ENCODE results near the gene ANKRD49.
A peak's percentile ranks its signal among the peaks of the same experiment; 100 is the strongest.

The ANKRD49 gene

GRCh38 chr11:94544646-94545263 is 51.0 kb downstream of the ANKRD49 start:
- Histone ChIP-seq H2AK5ac (ENCODE audit: low read length) (peak overlapping the region; percentile 25), H3K27me3 (ENCODE audit: insufficient read depth, low read length) (no peaks in the 10 kb centered on the region), H3K4me1 (ENCODE audit: control insufficient read depth in 1 of 2, insufficient read depth in 2 of 2, low read length in 2 of 2) (peaks cover 11 to 21% of the 10 kb centered on the region in 2 experiments), H2AFZ (ENCODE audit: insufficient read depth, low read length, poor library complexity) (peak overlapping the region; percentile 84), H4K8ac (ENCODE audit: low read depth, low read length) (peak overlapping the region; percentile 88), H3K4me2 (ENCODE audit: low read length) (peak overlapping the region; percentile 89), H2BK120ac (ENCODE audit: insufficient read depth, low read length, poor library complexity) (peak overlapping the region; percentile 30), H4K12ac (ENCODE audit: low read depth, low read length) (peak overlapping the region; percentile 94), H3K9ac (ENCODE audit: low read length) (peak overlapping the region; percentile 85), H2BK5ac (ENCODE audit: low read depth, low read length, poor library complexity) (peak overlapping the region; percentile 73), H3K23ac (ENCODE audit: low read length) (no peak overlapping the region), H4K91ac (ENCODE audit: low read depth, low read length) (peak overlapping the region; percentile 92), H3K79me2 (ENCODE audit: control insufficient read depth, insufficient read depth, low read length, poor library complexity) (peaks cover 18% of the 10 kb centered on the region), H3K36me3 (ENCODE audit: control insufficient read depth in 1 of 2, insufficient read depth in 2 of 2, low read length in 2 of 2) (no peaks in the 10 kb centered on the region), H3K79me1 (ENCODE audit: low read length) (peaks cover 17% of the 10 kb centered on the region), H3K4me3 (ENCODE audit: low read depth, low read length) (peak overlapping the region; percentile 84), H3K18ac (ENCODE audit: low read length) (peak overlapping the region; percentile 76), H3K27ac (ENCODE audit: low read depth, low read length) (peak overlapping the region; percentile 95), H3K4ac (ENCODE audit: low read depth, low read length) (peak overlapping the region; percentile 71), H2BK12ac (ENCODE audit: low read length) (peak overlapping the region; percentile 82), H3K14ac (ENCODE audit: low read length) (peak overlapping the region; percentile 83), H3K9me3 (ENCODE audit: insufficient read depth, low read depth, low read length) (no peaks in the 10 kb centered on the region)
- no CpG with 5 or more reads among the region's 59 CpGs for WGBS (ENCODE audit: extremely low coverage, insufficient coverage, insufficient read length)
- DNase-seq: no peak

GRCh38 chr11:94545264-94546161 is 51.7 kb downstream of the ANKRD49 start:
- H4K8ac ChIP-seq (ENCODE audit: low read depth, low read length): peak overlapping the region; percentile 88
- peak overlapping the region; percentile 5 for H4K12ac ChIP-seq (ENCODE audit: low read depth, low read length)
- peak overlapping the region; percentile 71 for H3K4ac ChIP-seq (ENCODE audit: low read depth, low read length)
- H3K27ac ChIP-seq (ENCODE audit: low read depth, low read length): no peak overlapping the region
- peak overlapping the region; percentile 76 for H3K18ac ChIP-seq (ENCODE audit: low read length)
- H3K14ac ChIP-seq (ENCODE audit: low read length): peak overlapping the region; percentile 83
- H2BK120ac ChIP-seq (ENCODE audit: insufficient read depth, low read length, poor library complexity): peak overlapping the region; percentile 30
- H4K91ac ChIP-seq (ENCODE audit: low read depth, low read length): peak overlapping the region; percentile 92
- DNase-seq: peak; percentile 52 to 66
- peak overlapping the region; percentile 84 for H3K4me3 ChIP-seq (ENCODE audit: low read depth, low read length)
- peak overlapping the region; percentile 25 for H2AK5ac ChIP-seq (ENCODE audit: low read length)
- H3K4me2 ChIP-seq (ENCODE audit: low read length): peak overlapping the region; percentile 89
- no peaks in the 10 kb centered on the region for H3K36me3 ChIP-seq (ENCODE audit: control insufficient read depth in 1 of 2, insufficient read depth in 2 of 2, low read length in 2 of 2)
- H2BK5ac ChIP-seq (ENCODE audit: low read depth, low read length, poor library complexity): no peak overlapping the region
- peak overlapping the region; percentile 37 for H2AFZ ChIP-seq (ENCODE audit: insufficient read depth, low read length, poor library complexity)
- peaks cover 11 to 21% of the 10 kb centered on the region in 2 experiments for H3K4me1 ChIP-seq (ENCODE audit: control insufficient read depth in 1 of 2, insufficient read depth in 2 of 2, low read length in 2 of 2)
- H3K27me3 ChIP-seq (ENCODE audit: insufficient read depth, low read length): no peaks in the 10 kb centered on the region
- peak overlapping the region; percentile 37 for H2BK12ac ChIP-seq (ENCODE audit: low read length)
- H3K9ac ChIP-seq (ENCODE audit: low read length): peak overlapping the region; percentile 6
- H3K79me2 ChIP-seq (ENCODE audit: control insufficient read depth, insufficient read depth, low read length, poor library complexity): peaks cover 18% of the 10 kb centered on the region
- no peak overlapping the region for H3K23ac ChIP-seq (ENCODE audit: low read length)
- no peaks in the 10 kb centered on the region for H3K9me3 ChIP-seq (ENCODE audit: insufficient read depth, low read depth, low read length)
- WGBS (ENCODE audit: extremely low coverage, insufficient coverage, insufficient read length): no CpG with 5 or more reads among the region's 54 CpGs
- peaks cover 17% of the 10 kb centered on the region for H3K79me1 ChIP-seq (ENCODE audit: low read length)

GRCh38 chr11:94546162-94546470 is 52.3 kb downstream of the ANKRD49 start:
- Histone ChIP-seq H4K12ac (ENCODE audit: low read depth, low read length) (no peak overlapping the region), H3K27ac (ENCODE audit: low read depth, low read length) (no peak overlapping the region), H3K79me2 (ENCODE audit: control insufficient read depth, insufficient read depth, low read length, poor library complexity) (peaks cover 18% of the 10 kb centered on the region), H3K4me1 (ENCODE audit: control insufficient read depth in 1 of 2, insufficient read depth in 2 of 2, low read length in 2 of 2) (peaks cover 11 to 21% of the 10 kb centered on the region in 2 experiments), H3K9me3 (ENCODE audit: insufficient read depth, low read depth, low read length) (no peaks in the 10 kb centered on the region), H2AFZ (ENCODE audit: insufficient read depth, low read length, poor library complexity) (no peak overlapping the region), H3K4me3 (ENCODE audit: low read depth, low read length) (no peak overlapping the region), H3K18ac (ENCODE audit: low read length) (no peak overlapping the region), H2BK5ac (ENCODE audit: low read depth, low read length, poor library complexity) (no peak overlapping the region), H2BK12ac (ENCODE audit: low read length) (no peak overlapping the region), H3K4ac (ENCODE audit: low read depth, low read length) (no peak overlapping the region), H3K4me2 (ENCODE audit: low read length) (peak overlapping the region; percentile 89), H4K8ac (ENCODE audit: low read depth, low read length) (no peak overlapping the region), H3K9ac (ENCODE audit: low read length) (no peak overlapping the region), H2AK5ac (ENCODE audit: low read length) (no peak overlapping the region), H3K36me3 (ENCODE audit: control insufficient read depth in 1 of 2, insufficient read depth in 2 of 2, low read length in 2 of 2) (no peaks in the 10 kb centered on the region), H3K14ac (ENCODE audit: low read length) (no peak overlapping the region), H3K27me3 (ENCODE audit: insufficient read depth, low read length) (no peaks in the 10 kb centered on the region), H4K91ac (ENCODE audit: low read depth, low read length) (no peak overlapping the region), H3K79me1 (ENCODE audit: low read length) (peaks cover 17% of the 10 kb centered on the region), H2BK120ac (ENCODE audit: insufficient read depth, low read length, poor library complexity) (no peak overlapping the region), H3K23ac (ENCODE audit: low read length) (no peak overlapping the region)
- no CpG with 5 or more reads among the region's 2 CpGs for WGBS (ENCODE audit: extremely low coverage, insufficient coverage, insufficient read length)
- no peak for DNase-seq

- Histone ChIP-seq H3K27ac (ENCODE audit: low read depth, low read length) (no peak overlapping the region), H3K79me2 (ENCODE audit: control insufficient read depth, insufficient read depth, low read length, poor library complexity) (peaks cover 18% of the 10 kb centered on the region), H3K23ac (ENCODE audit: low read length) (no peak overlapping the region), H2BK120ac (ENCODE audit: insufficient read depth, low read length, poor library complexity) (no peak overlapping the region), H3K9ac (ENCODE audit: low read length) (no peak overlapping the region), H4K12ac (ENCODE audit: low read depth, low read length) (no peak overlapping the region), H3K9me3 (ENCODE audit: insufficient read depth, low read depth, low read length) (no peaks in the 10 kb centered on the region), H3K36me3 (ENCODE audit: control insufficient read depth in 1 of 2, insufficient read depth in 2 of 2, low read length in 2 of 2) (no peaks in the 10 kb centered on the region), H2AK5ac (ENCODE audit: low read length) (no peak overlapping the region), H3K4me1 (ENCODE audit: control insufficient read depth in 1 of 2, insufficient read depth in 2 of 2, low read length in 2 of 2) (peaks cover 11 to 21% of the 10 kb centered on the region in 2 experiments), H4K8ac (ENCODE audit: low read depth, low read length) (no peak overlapping the region), H2BK12ac (ENCODE audit: low read length) (no peak overlapping the region), H3K79me1 (ENCODE audit: low read length) (peaks cover 17% of the 10 kb centered on the region), H2AFZ (ENCODE audit: insufficient read depth, low read length, poor library complexity) (no peak overlapping the region), H3K4me2 (ENCODE audit: low read length) (peak overlapping the region; percentile 24), H3K18ac (ENCODE audit: low read length) (no peak overlapping the region), H3K14ac (ENCODE audit: low read length) (no peak overlapping the region), H3K4me3 (ENCODE audit: low read depth, low read length) (no peak overlapping the region), H3K4ac (ENCODE audit: low read depth, low read length) (peak overlapping the region; percentile 15), H2BK5ac (ENCODE audit: low read depth, low read length, poor library complexity) (no peak overlapping the region), H4K91ac (ENCODE audit: low read depth, low read length) (no peak overlapping the region), H3K27me3 (ENCODE audit: insufficient read depth, low read length) (no peaks in the 10 kb centered on the region)
- no peak for DNase-seq
- WGBS (ENCODE audit: extremely low coverage, insufficient coverage, insufficient read length): no CpG with 5 or more reads among the region's 1 CpG
These were observed 53.1 kb downstream of the ANKRD49 start for GRCh38 chr11:94546886-94547285.
